Activated naive CD4-positive, alpha-beta T cell treated with anti-CD3 and anti-CD28 coated beads, Interleukin-2, amount 10 ng/mL, durations not matched to agents 7 days and 5 days (primary cell): ENCODE data around the gene USP24.

Experiments
- CTCF ChIA-PET: fragments of 350-600 bp; sonication (Branson Sonifier 250); formaldehyde crosslinking; loops from one replicate; lab custom pipeline; 2021; ENCODE audit warnings: antibody characterized with exemption; lab: Charles Lee
- DNase-seq: peaks from one replicate; pipeline ENCODE4 v3.0.0-alpha.2; 2020
- H3K27ac Mint-ChIP-seq: one replicate; pipeline ENCODE4 v1.8.0; 2021; ENCODE audit warnings: mild to moderate bottlenecking, moderate library complexity, mixed read lengths
- H3K27me3 Mint-ChIP-seq: one replicate; pipeline ENCODE4 v1.8.0; 2021; ENCODE audit warnings: mild to moderate bottlenecking, mixed read lengths
- H3K36me3 Mint-ChIP-seq: one replicate; pipeline ENCODE4 v1.8.0; 2021; ENCODE audit warnings: mixed read lengths
- H3K4me1 Mint-ChIP-seq: one replicate; pipeline ENCODE4 v1.8.0; 2021; ENCODE audit warnings: mixed read lengths
- H3K4me3 Mint-ChIP-seq: one replicate; pipeline ENCODE4 v1.8.0; 2021; ENCODE audit warnings: mild to moderate bottlenecking, moderate library complexity, mixed read lengths
- H3K9me3 Mint-ChIP-seq: one replicate; pipeline ENCODE4 v1.8.0; 2021; ENCODE audit warnings: mixed read lengths

USP24 gene

GRCh38 chr1:55055951-55056631 is 159.1 kb downstream of the USP24 start:
- H3K4me3 Mint-ChIP-seq, result no peak overlapping the region
- CTCF ChIA-PET, result interaction anchor here (0.9 kb wide), 1 partner anchor 111 kb away, joined by 3 read pairs; no protein-coding TSS in a partner anchor

DNA sequence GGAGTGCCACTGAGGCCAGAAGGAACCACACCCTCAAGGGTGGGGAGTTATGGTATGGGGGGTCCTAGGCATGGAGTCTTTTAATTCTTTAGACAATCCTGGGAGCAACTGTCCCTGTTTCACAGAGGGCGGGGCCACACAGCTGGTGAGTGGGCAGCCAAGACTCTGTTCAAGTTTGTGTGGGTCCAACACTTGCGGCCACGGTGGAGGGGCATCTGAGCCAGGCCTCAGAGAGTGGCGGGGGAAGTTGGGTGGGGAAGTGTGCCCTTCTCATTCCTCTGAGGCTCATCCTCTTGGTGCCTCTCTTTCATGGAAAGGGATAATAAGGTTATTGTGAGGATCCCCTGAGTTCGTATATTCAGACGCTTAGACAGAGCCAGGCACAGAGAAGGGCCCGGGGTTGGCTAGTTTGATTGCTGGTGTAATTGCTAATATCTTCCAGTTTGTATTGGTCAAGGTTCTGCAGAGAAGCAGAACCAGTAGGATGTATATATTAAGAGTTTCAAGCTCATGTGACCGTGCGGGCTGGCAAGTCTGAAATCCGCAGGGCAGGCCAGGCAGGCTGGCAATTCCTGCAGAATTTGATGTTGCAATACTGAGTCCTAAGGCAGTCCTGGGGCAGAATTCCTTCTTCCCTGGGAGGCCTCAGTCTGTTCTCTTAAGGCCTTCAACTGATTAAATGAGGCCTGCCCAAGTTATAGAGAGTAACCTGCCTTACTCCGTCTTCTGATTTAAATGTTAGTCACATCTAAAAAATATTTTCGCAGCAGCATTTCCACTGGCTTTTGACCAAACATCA is 159.9 kb downstream of the USP24 start:
- Mint-ChIP-seq H3K36me3 (no peaks in the 10 kb centered on the region), H3K9me3 (no peaks in the 10 kb centered on the region), H3K27me3 (no peaks in the 10 kb centered on the region), H3K4me3 (no peak overlapping the region), H3K27ac (no peak overlapping the region), H3K4me1 (peaks cover 3% of the 10 kb centered on the region)
- CTCF ChIA-PET, result interaction anchor here (0.9 kb wide), 1 partner anchor 110 kb away, joined by 3 read pairs; no protein-coding TSS in a partner anchor
- DNase-seq, result no peak

More at GRCh38 chr1:55055951-55056631, 159.1 kb downstream of the USP24 start:
- Mint-ChIP-seq H3K36me3 (no peaks in the 10 kb centered on the region), H3K9me3 (no peaks in the 10 kb centered on the region), H3K27me3 (no peaks in the 10 kb centered on the region), H3K27ac (no peak overlapping the region), H3K4me1 (peaks cover 7% of the 10 kb centered on the region)
- DNase-seq, result no peak

DNA sequence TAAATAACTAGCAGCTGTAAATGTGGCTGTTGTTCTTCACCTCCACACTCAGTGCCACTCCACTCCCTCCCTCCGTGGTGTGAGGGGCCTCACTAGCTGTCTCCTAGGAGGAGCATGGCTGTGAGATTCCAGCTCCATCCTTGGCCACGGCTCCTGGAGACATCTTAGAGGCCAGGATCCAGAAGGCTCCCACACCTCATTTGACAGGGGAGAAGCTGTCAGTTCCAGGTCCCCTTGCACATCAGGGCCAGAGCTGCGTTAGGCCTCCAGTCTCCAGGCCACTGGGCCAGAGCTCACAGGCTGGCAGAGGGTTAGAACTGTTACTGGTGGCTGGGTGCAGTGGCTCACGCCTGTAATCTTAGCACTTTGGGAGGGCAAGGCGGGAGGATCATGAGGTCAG is 160.8 kb downstream of the USP24 start:
- no peaks in the 10 kb centered on the region for H3K27me3 Mint-ChIP-seq
- H3K27ac Mint-ChIP-seq, result no peak overlapping the region
- no peaks in the 10 kb centered on the region for H3K36me3 Mint-ChIP-seq
- H3K4me1 Mint-ChIP-seq, result no peaks in the 10 kb centered on the region
- H3K4me3 Mint-ChIP-seq, result no peak overlapping the region
- no peaks in the 10 kb centered on the region for H3K9me3 Mint-ChIP-seq
- DNase-seq, result no peak
- CTCF ChIA-PET, result no interaction called here

GRCh38 chr1:55053265-55053954 is 161.8 kb downstream of the USP24 start:
- no peaks in the 10 kb centered on the region for H3K4me1 Mint-ChIP-seq
- H3K4me3 Mint-ChIP-seq, result no peak overlapping the region
- DNase-seq, result no peak
- no peaks in the 10 kb centered on the region for H3K9me3 Mint-ChIP-seq
- peaks cover 5% of the 10 kb centered on the region for H3K27me3 Mint-ChIP-seq
- H3K27ac Mint-ChIP-seq, result no peak overlapping the region
- H3K36me3 Mint-ChIP-seq, result no peaks in the 10 kb centered on the region
- CTCF ChIA-PET, result no interaction called here

DNA sequence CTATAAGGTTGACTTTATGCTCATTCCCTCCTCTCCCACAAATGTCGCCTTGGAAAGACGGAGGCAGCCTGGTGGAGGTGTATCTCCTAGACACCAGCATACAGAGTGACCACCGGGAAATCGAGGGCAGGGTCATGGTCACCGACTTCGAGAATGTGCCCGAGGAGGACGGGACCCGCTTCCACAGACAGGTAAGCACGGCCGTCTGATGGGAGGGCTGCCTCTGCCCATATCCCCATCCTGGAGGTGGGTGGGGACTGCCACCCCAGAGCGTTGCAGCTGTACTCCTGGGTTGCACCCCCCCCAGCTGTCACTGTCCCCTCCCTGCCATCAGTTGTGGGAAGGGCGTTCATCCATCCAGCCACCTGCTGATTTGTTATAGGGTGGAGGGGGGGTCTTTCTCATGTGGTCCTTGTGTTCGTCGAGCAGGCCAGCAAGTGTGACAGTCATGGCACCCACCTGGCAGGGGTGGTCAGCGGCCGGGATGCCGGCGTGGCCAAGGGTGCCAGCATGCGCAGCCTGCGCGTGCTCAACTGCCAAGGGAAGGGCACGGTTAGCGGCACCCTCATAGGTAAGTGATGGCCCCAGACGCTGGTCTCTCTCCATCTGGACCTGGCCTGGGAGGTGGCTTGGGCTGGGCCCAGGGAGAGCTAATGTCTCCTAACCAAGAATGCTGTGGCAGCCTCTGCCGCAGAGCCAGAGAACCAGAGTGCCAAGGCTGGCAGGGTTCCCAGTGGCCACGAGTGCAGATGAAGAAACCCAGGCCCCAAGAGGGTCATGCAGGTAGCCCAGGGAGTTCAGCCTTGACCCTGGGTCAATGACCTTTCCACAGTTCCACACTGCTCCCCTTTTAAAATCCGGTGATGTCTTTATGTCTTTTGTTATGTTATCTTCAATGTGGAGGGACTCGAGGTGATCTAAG is 162.7 kb downstream of the USP24 start:
- no peak overlapping the region for H3K4me3 Mint-ChIP-seq
- CTCF ChIA-PET, result no interaction called here
- H3K27me3 Mint-ChIP-seq, result peaks cover 5% of the 10 kb centered on the region
- no peaks in the 10 kb centered on the region for H3K9me3 Mint-ChIP-seq
- H3K4me1 Mint-ChIP-seq, result no peaks in the 10 kb centered on the region
- H3K27ac Mint-ChIP-seq, result no peak overlapping the region
- H3K36me3 Mint-ChIP-seq, result no peaks in the 10 kb centered on the region
- DNase-seq, result no peak

DNA sequence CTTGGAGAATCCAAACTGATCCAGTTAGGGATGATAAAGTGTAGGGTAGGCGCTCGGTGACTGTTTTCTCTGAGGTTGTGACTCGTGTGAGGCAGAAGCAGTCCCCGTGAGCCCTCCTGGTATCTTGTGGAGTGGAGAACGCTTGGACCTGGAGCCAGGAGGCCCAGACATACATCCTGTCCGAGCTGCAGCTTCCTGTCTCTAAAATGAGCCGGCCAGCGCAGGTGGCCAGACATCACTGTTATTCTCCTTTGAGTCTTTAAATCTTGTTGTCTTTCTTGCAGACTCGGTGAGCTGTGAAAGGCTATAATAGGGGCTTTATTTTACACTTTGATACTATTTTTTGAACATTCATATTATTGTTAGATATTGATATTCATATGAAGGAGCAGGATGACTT is 163.5 kb downstream of the USP24 start:
- no peaks in the 10 kb centered on the region for H3K4me1 Mint-ChIP-seq
- CTCF ChIA-PET, result no interaction called here
- no peaks in the 10 kb centered on the region for H3K9me3 Mint-ChIP-seq
- no peak overlapping the region for H3K4me3 Mint-ChIP-seq
- H3K27me3 Mint-ChIP-seq, result peaks cover 6% of the 10 kb centered on the region
- no peaks in the 10 kb centered on the region for H3K36me3 Mint-ChIP-seq
- H3K27ac Mint-ChIP-seq, result no peak overlapping the region
- DNase-seq, result no peak

GRCh38 chr1:55051169-55051568 is 164.0 kb downstream of the USP24 start:
- H3K27ac Mint-ChIP-seq, result no peak overlapping the region
- no peak overlapping the region for H3K4me3 Mint-ChIP-seq
- H3K36me3 Mint-ChIP-seq, result no peaks in the 10 kb centered on the region
- no peaks in the 10 kb centered on the region for H3K9me3 Mint-ChIP-seq
- DNase-seq, result no peak
- no peaks in the 10 kb centered on the region for H3K4me1 Mint-ChIP-seq
- H3K27me3 Mint-ChIP-seq, result peaks cover 10% of the 10 kb centered on the region
- CTCF ChIA-PET, result no interaction called here

GRCh38 chr1:55050283-55050682 is 164.9 kb downstream of the USP24 start:
- Mint-ChIP-seq H3K36me3 (no peaks in the 10 kb centered on the region), H3K27me3 (peaks cover 14% of the 10 kb centered on the region), H3K27ac (no peak overlapping the region), H3K4me1 (no peaks in the 10 kb centered on the region), H3K9me3 (no peaks in the 10 kb centered on the region), H3K4me3 (no peak overlapping the region)
- CTCF ChIA-PET, result interaction anchor here (1.2 kb wide), 1 partner anchor 11 kb away, joined by 3 read pairs; the partner anchor contains the start of gene PCSK9
- no peak for DNase-seq

DNA sequence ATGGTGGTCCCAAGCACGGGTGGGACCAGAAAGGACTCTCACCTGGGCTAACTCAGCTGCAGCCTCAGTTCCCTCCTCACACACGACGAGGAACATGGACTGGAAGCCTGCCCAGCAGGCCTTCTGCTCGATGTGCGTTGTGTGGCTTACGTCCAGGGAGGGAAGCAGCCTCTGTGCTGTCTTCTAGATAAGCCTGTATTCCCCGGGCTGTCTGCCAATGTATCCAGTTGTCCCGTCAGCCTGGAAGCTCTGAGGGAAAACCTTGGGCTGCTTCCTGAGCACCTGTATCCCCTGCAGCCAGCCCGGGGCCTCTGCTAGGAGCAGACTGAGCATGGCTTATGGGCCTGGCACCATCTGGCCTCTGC is 165.3 kb downstream of the USP24 start:
- Mint-ChIP-seq H3K27ac (no peak overlapping the region), H3K4me3 (no peak overlapping the region), H3K4me1 (no peaks in the 10 kb centered on the region), H3K9me3 (no peaks in the 10 kb centered on the region), H3K36me3 (no peaks in the 10 kb centered on the region), H3K27me3 (peaks cover 14% of the 10 kb centered on the region)
- no peak for DNase-seq
- CTCF ChIA-PET, result interaction anchor here (1.2 kb wide), 1 partner anchor 11 kb away, joined by 3 read pairs; the partner anchor contains the start of gene PCSK9

DNA sequence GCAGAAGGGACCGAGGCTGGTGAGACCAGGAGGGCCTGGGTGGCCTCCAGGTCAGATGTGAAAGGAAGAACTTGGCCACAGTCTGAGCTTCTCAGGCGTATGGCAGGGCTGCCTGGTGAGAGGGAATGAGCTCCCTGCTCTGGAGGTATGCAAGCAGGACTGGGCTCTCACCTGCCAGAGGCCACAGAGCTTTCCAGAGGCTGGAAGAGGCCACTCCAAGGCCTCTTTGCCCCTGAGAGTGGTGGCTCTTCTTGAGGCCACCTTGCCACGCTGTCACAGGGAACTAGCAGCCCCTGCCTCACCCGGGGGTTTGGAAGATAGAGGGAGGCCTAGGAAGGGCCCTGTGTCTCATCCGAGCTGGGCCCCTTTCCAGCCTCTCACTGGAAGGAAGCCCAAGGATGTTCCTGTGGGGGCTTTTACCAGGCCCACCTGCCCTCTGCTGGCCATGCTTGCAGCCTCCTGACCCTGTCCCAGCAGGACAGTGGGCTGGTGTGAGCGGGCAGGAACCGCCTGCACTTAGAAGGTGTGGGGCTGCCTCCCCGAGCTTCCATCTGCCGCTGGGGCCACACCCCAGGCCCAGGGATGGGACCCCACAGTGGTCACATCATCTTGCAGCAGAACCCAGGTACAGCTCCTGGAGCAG is 165.8 kb downstream of the USP24 start:
- Mint-ChIP-seq H3K9me3 (no peaks in the 10 kb centered on the region), H3K36me3 (no peaks in the 10 kb centered on the region), H3K4me1 (no peaks in the 10 kb centered on the region), H3K4me3 (no peak overlapping the region), H3K27me3 (peaks cover 14% of the 10 kb centered on the region), H3K27ac (no peak overlapping the region)
- no peak for DNase-seq
- CTCF ChIA-PET, result interaction anchor here (1.2 kb wide), 1 partner anchor 10 kb away, joined by 3 read pairs; the partner anchor contains the start of gene PCSK9

DNA sequence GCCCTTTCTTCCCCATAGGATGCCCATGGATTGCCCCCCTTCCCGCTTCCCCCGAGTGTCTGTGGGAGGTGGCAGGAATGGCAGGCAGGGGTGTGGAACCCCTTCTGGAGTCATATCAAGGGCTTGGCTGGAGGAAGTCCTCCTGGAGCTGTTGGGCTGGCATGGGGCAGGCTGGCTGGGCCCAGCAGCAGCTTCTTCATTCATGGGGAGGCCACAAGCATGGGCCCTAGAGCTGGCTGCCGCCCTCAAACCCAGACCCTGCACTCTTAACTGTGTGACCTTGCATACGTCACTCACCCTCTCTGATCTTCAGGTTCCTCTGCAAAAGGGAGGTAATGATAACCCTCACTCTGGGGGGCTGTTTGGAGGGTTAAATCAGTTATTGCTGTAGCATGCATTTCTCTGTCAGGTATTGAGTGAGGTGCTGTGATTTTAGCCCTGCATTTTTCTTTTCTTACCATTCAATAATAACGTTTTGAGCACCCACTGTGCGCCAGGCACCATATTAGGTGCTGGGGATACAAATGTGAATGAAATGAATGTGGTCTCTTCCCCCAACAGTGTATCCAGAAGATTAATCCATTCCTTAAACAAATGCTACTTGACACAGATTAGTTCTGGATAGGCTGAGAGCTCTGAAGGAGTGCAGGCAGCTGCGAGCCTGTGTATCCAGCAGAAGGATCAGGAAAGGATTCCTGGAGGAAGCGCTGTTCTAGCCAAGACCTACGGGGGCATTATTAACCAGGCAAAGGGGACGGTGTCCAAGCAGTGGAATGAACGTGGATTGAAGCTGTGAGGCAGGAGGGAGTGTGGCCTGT is 166.5 kb downstream of the USP24 start:
- no peaks in the 10 kb centered on the region for H3K9me3 Mint-ChIP-seq
- no peak overlapping the region for H3K4me3 Mint-ChIP-seq
- H3K4me1 Mint-ChIP-seq, result no peaks in the 10 kb centered on the region
- H3K27ac Mint-ChIP-seq, result no peak overlapping the region
- H3K36me3 Mint-ChIP-seq, result no peaks in the 10 kb centered on the region
- DNase-seq, result no peak
- CTCF ChIA-PET, result no interaction called here
- H3K27me3 Mint-ChIP-seq, result peaks cover 14% of the 10 kb centered on the region

- Mint-ChIP-seq H3K4me3 (no peak overlapping the region), H3K27me3 (peaks cover 19% of the 10 kb centered on the region), H3K36me3 (no peaks in the 10 kb centered on the region), H3K9me3 (no peaks in the 10 kb centered on the region), H3K4me1 (no peaks in the 10 kb centered on the region), H3K27ac (no peak overlapping the region)
- no peak for DNase-seq
- CTCF ChIA-PET, result no interaction called here
Measured at GRCh38 chr1:55047611-55048010, 167.6 kb downstream of the USP24 start.

DNA sequence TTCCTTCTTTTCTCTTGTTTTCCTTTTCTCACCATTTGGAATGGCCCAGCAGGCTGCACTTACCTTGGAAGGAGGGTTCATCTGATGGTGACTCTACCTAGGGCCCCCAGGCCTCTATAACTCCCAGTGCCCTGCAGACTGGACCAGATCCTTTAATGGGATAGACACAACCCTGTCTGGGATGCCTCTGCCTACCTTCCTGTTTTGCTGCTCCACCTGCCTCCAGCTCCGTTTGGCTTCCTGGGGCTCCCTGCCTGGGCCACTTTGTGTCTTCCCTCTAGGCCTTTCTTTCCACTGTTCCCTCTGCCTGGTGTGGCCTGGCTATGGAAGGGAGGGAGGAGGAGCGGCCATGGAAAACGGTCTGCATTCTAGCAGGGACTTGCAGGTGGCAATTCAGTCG is 168.3 kb downstream of the USP24 start:
- Mint-ChIP-seq H3K27ac (no peak overlapping the region), H3K4me3 (no peak overlapping the region), H3K36me3 (no peaks in the 10 kb centered on the region), H3K27me3 (peaks cover 23% of the 10 kb centered on the region), H3K4me1 (no peaks in the 10 kb centered on the region), H3K9me3 (no peaks in the 10 kb centered on the region)
- CTCF ChIA-PET, result no interaction called here
- DNase-seq, result no peak
